CD1c-positive myeloid dendritic cell (primary cell): Measurements from ENCODE around the gene CTSL.
A peak's percentile ranks its signal among the peaks of the same experiment; 100 is the strongest.

Source experiments
- DNase-seq: peaks from one replicate; pipeline ENCODE4 v3.0.0-alpha.2; 2016; ENCODE audit errors: extremely low spot score

Gene CTSL

GRCh38 chr9:87701491-87701890, 24.4 kb upstream of the CTSL start:
- DNase-seq: no peak

- no peak for DNase-seq
These were observed 23.9 kb upstream of the CTSL start for GRCh38 chr9:87701931-87702421.

GRCh38 chr9:87702921-87703320, 23.0 kb upstream of the CTSL start:
- DNase-seq: no peak

- no peak for DNase-seq
These were observed 22.2 kb upstream of the CTSL start for GRCh38 chr9:87703636-87704276.

- no peak for DNase-seq
These were observed 21.6 kb upstream of the CTSL start for GRCh38 chr9:87704342-87704741.

- DNase-seq: no peak
These were observed 19.7 kb upstream of the CTSL start for GRCh38 chr9:87706066-87706739.

GRCh38 chr9:87707805-87708506, 18.0 kb upstream of the CTSL start:
- peak; percentile 51 for DNase-seq

GRCh38 chr9:87708546-87708945, 17.4 kb upstream of the CTSL start:
- DNase-seq: no peak

GRCh38 chr9:87708986-87709728, 16.8 kb upstream of the CTSL start:
- DNase-seq: no peak

- DNase-seq: no peak
These were observed 15.5 kb upstream of the CTSL start for GRCh38 chr9:87710443-87710842.

GRCh38 chr9:87711857-87712800, 13.8 kb upstream of the CTSL start:
- DNase-seq: peak; percentile 78

- no peak for DNase-seq
These were observed 13.1 kb upstream of the CTSL start for GRCh38 chr9:87712801-87713277.

GRCh38 chr9:87713278-87713987, 12.5 kb upstream of the CTSL start:
- DNase-seq: peak; percentile 96

GRCh38 chr9:87713988-87714330, 12.0 kb upstream of the CTSL start:
- no peak for DNase-seq

- peak; percentile 35 for DNase-seq
These were observed 11.1 kb upstream of the CTSL start for GRCh38 chr9:87714819-87715218.

GRCh38 chr9:87716141-87716540, 9.8 kb upstream of the CTSL start:
- no peak for DNase-seq

- no peak for DNase-seq
These were observed 8.5 kb upstream of the CTSL start for GRCh38 chr9:87717456-87717855.

GRCh38 chr9:87718231-87718630, 7.7 kb upstream of the CTSL start:
- DNase-seq: no peak

GRCh38 chr9:87718852-87719612, 6.9 kb upstream of the CTSL start:
- peak; percentile 71 for DNase-seq

GRCh38 chr9:87720173-87720572, 5.7 kb upstream of the CTSL start:
- DNase-seq: no peak
